ENCODE measurements around the gene PPIP5K1. TPM values are rescaled to one million over a fixed set of nuclear protein-coding genes. Genes with fewer than 3 reads are reported as not detected.
A peak's percentile ranks its signal among the peaks of the same experiment; 100 is the strongest.

PPIP5K1 gene
- total and polyA plus RNA-seq, 9 of the 15 experiments (the other 6 are each of a cell fraction or from before 2014, with no cell fraction given) = 2.5 to 74.6 (median 35.1) TPM

- TF ChIP-seq ZMIZ1 (IDR thresholded peaks at IDR 0.05; ENCODE audit: low read depth in 2 of 2, low read length in 2 of 2) (no peak), TAL1 (IDR thresholded peaks at IDR 0.05) (peak; percentile 47; the same call in 1 of the 2 replicates), NBN (IDR thresholded peaks at IDR 0.05; ENCODE audit: low read depth) (peak; percentile 95), SREBF2 (CRISPR knock-in tag; IDR thresholded peaks at IDR 0.05) (no peak), CBX2 (IDR thresholded peaks at IDR 0.05; ENCODE audit: insufficient read depth, low read length, poor library complexity, severe bottlenecking) (no peak), THRB (CRISPR knock-in tag; conservative IDR thresholded peaks at IDR 0.05) (peak; percentile 77; the same call in 1 of the 2 replicates), HMG20B (CRISPR knock-in tag; IDR thresholded peaks at IDR 0.05) (no peak), PHF8 (IDR thresholded peaks at IDR 0.05; ENCODE audit: borderline replicate concordance, low read length) (peak; percentile 60; the same call in 1 of the 2 replicates), THAP12 (CRISPR knock-in tag; IDR thresholded peaks at IDR 0.05) (no peak), NELFE (IDR thresholded peaks at IDR 0.05; ENCODE audit: insufficient read depth, insufficient read length) (no peak), DACH1 (IDR thresholded peaks at IDR 0.05; ENCODE audit: partially characterized antibody) (no peak), ELK3 (CRISPR knock-in tag; IDR thresholded peaks at IDR 0.05) (no peak), NKRF (IDR thresholded peaks at IDR 0.05; ENCODE audit: borderline replicate concordance) (peak; percentile 85; the same call in 1 of the 2 replicates), CBFA2T3 (IDR thresholded peaks at IDR 0.05) (peak; percentile 66), L3MBTL2 (IDR thresholded peaks at IDR 0.05) (peak; percentile 76), TOE1 (IDR thresholded peaks at IDR 0.05; ENCODE audit: borderline replicate concordance) (peak; percentile 46), TOE1 (CRISPR knock-in tag; IDR thresholded peaks at IDR 0.05; ENCODE audit: borderline replicate concordance, low read depth) (no peak)
Observed at GRCh38 chr15:43510200-43511011, 79.6 kb downstream of the PPIP5K1 start (continued).

Data from K562 (cell line).